ENCODE data around the gene CCNK. TPM values are rescaled to one million over a fixed set of nuclear protein-coding genes. Genes with fewer than 3 reads are reported as not detected.

CCNK gene
- total RNA-seq, 1 donor from 2014 or later: 79.8 TPM

GRCh38 chr14:99508896-99509629 lies 27.9 kb downstream of the CCNK start:
- Mint-ChIP-seq H3K27me3 (ENCODE audit: unreplicated experiment) (peaks cover 24% of the 10 kb centered on the region), H3K4me3 (ENCODE audit: unreplicated experiment) (peak overlapping the region; percentile 69), H3K27ac (ENCODE audit: unreplicated experiment) (peak overlapping the region; percentile 24), H3K9me3 (ENCODE audit: unreplicated experiment) (no peaks in the 10 kb centered on the region), H3K36me3 (ENCODE audit: low read depth, unreplicated experiment) (peaks cover 58% of the 10 kb centered on the region), H3K4me1 (ENCODE audit: unreplicated experiment) (peaks cover 5% of the 10 kb centered on the region)
- no peak for DNase-seq (ENCODE audit: low spot score)
- TF ChIP-seq CTCF (IDR thresholded peaks at IDR 0.05; ENCODE audit: unreplicated experiment): no peak

GRCh38 chr14:99509871-99510555 lies 28.8 kb downstream of the CCNK start:
- Mint-ChIP-seq H3K9me3 (ENCODE audit: unreplicated experiment) (no peaks in the 10 kb centered on the region), H3K4me1 (ENCODE audit: unreplicated experiment) (peaks cover 2% of the 10 kb centered on the region), H3K27ac (ENCODE audit: unreplicated experiment) (no peak overlapping the region), H3K36me3 (ENCODE audit: low read depth, unreplicated experiment) (peaks cover 52% of the 10 kb centered on the region), H3K4me3 (ENCODE audit: unreplicated experiment) (no peak overlapping the region), H3K27me3 (ENCODE audit: unreplicated experiment) (peaks cover 24% of the 10 kb centered on the region)
- TF ChIP-seq CTCF (IDR thresholded peaks at IDR 0.05; ENCODE audit: unreplicated experiment): no peak
- DNase-seq (ENCODE audit: low spot score): no peak

- peaks cover 26% of the 10 kb centered on the region for H3K27me3 Mint-ChIP-seq (ENCODE audit: unreplicated experiment)
- no peak for DNase-seq (ENCODE audit: low spot score)
- H3K4me1 Mint-ChIP-seq (ENCODE audit: unreplicated experiment): no peaks in the 10 kb centered on the region
- H3K9me3 Mint-ChIP-seq (ENCODE audit: unreplicated experiment): no peaks in the 10 kb centered on the region
- H3K36me3 Mint-ChIP-seq (ENCODE audit: low read depth, unreplicated experiment): peaks cover 46% of the 10 kb centered on the region
- no peak for TF ChIP-seq CTCF (IDR thresholded peaks at IDR 0.05; ENCODE audit: unreplicated experiment)
- H3K4me3 Mint-ChIP-seq (ENCODE audit: unreplicated experiment): no peak overlapping the region
- no peak overlapping the region for H3K27ac Mint-ChIP-seq (ENCODE audit: unreplicated experiment)
These were observed 29.4 kb downstream of the CCNK start for GRCh38 chr14:99510556-99511139.

GRCh38 chr14:99511421-99512109 lies 30.4 kb downstream of the CCNK start:
- Mint-ChIP-seq H3K27ac (ENCODE audit: unreplicated experiment) (no peak overlapping the region), H3K27me3 (ENCODE audit: unreplicated experiment) (peaks cover 31% of the 10 kb centered on the region), H3K4me3 (ENCODE audit: unreplicated experiment) (no peak overlapping the region), H3K9me3 (ENCODE audit: unreplicated experiment) (no peaks in the 10 kb centered on the region), H3K4me1 (ENCODE audit: unreplicated experiment) (no peaks in the 10 kb centered on the region), H3K36me3 (ENCODE audit: low read depth, unreplicated experiment) (peaks cover 39% of the 10 kb centered on the region)
- TF ChIP-seq CTCF (IDR thresholded peaks at IDR 0.05; ENCODE audit: unreplicated experiment): no peak
- DNase-seq (ENCODE audit: low spot score): no peak

Data from endothelial cell (in vitro differentiated cells).